LNCAP (cell line): ENCODE measurements around the gene ASIC2.

Source experiments
- CTCF ChIP-seq: fragments of 450-650 bp; IDR thresholded peaks from 2 replicates; pipeline ENCODE4 v1.5.1; 2017; ENCODE audit warnings: mild to moderate bottlenecking

ASIC2 gene

GRCh38 chr17:33086878-33087277 is 206.2 kb downstream of the ASIC2 start:
- TF ChIP-seq CTCF, result no peak

GRCh38 chr17:33086041-33086440 is 207.1 kb downstream of the ASIC2 start:
- TF ChIP-seq CTCF, result no peak

GRCh38 chr17:33085256-33085655 is 207.8 kb downstream of the ASIC2 start:
- no peak for TF ChIP-seq CTCF

- no peak for TF ChIP-seq CTCF
These were observed 208.3 kb downstream of the ASIC2 start for GRCh38 chr17:33084755-33085154.

- TF ChIP-seq CTCF, result no peak
These were observed 210.4 kb downstream of the ASIC2 start for GRCh38 chr17:33082529-33083173.

GRCh38 chr17:33080091-33080490 is 213.0 kb downstream of the ASIC2 start:
- TF ChIP-seq CTCF, result no peak

- no peak for TF ChIP-seq CTCF
These were observed 213.9 kb downstream of the ASIC2 start for GRCh38 chr17:33079201-33079600.

- TF ChIP-seq CTCF, result no peak
These were observed 216.1 kb downstream of the ASIC2 start for GRCh38 chr17:33076979-33077378.
